OCI-LY7 (cell line): ENCODE measurements around the gene NRF1. TPM values are rescaled to one million over a fixed set of nuclear protein-coding genes. Genes with fewer than 3 reads are reported as not detected.
A peak's percentile ranks its signal among the peaks of the same experiment; 100 is the strongest.

Source experiments
- BruUV-seq: library from RNA; stranded (reverse); fragments of 400-500 nt; replicated peaks from 2 replicates; lab custom pipeline; 2021; lab: Mats Ljungman, UMichigan
- CTCF ChIA-PET: fragments of 300-600 bp; sonication (Branson Sonifier 250); formaldehyde crosslinking; loops from one replicate; lab custom pipeline; 2022; ENCODE audit warnings: antibody characterized with exemption; ENCODE audit not compliant: unreplicated experiment; lab: Charles Lee
- POLR2A ChIA-PET: fragments of 300-600 bp; sonication (Branson Sonifier 250); formaldehyde crosslinking; loops from one replicate; lab custom pipeline; 2022; ENCODE audit warnings: antibody characterized with exemption; lab: Charles Lee
- DNase-seq: peaks from one replicate; pipeline ENCODE4 v3.0.0-alpha.2; 2015; ENCODE audit warnings: low spot score
- H2AFZ ChIP-seq: fragments of 200-600 bp; sonication (generic), shearing (Covaris generic); 2 replicates; pipeline ENCODE4 v1.6.1; 2014; ENCODE audit warnings: mild to moderate bottlenecking, antibody characterized with exemption, low read length, moderate library complexity
- H3K27ac ChIP-seq: fragments of 200-600 bp; sonication (generic); 2 replicates; pipeline ENCODE4 v1.5.1; 2014; ENCODE audit warnings: mixed run types, low read depth, mild to moderate bottlenecking, moderate library complexity, low read length, inconsistent platforms; ENCODE audit not compliant: poor library complexity, severe bottlenecking
- H3K36me3 ChIP-seq: fragments of 200-600 bp; sonication (generic); 2 replicates; pipeline ENCODE4 v1.6.1; 2014; ENCODE audit warnings: mild to moderate bottlenecking, antibody characterized with exemption, low read length, moderate library complexity, mixed read lengths; ENCODE audit not compliant: insufficient read depth
- H3K4me1 ChIP-seq: fragments of 200-600 bp; sonication (generic); 2 replicates; pipeline ENCODE4 v1.5.1; 2014; ENCODE audit warnings: mild to moderate bottlenecking, low read length; ENCODE audit not compliant: insufficient read depth, poor library complexity, severe bottlenecking
- H3K4me2 ChIP-seq: fragments of 200-600 bp; sonication (generic); 2 replicates; pipeline ENCODE4 v1.6.1; 2014; ENCODE audit warnings: mild to moderate bottlenecking, low read length
- H3K4me3 ChIP-seq: fragments of 200-600 bp; sonication (generic); 2 replicates; pipeline ENCODE4 v1.5.1; 2014; ENCODE audit warnings: mild to moderate bottlenecking, low read depth, low read length; ENCODE audit not compliant: poor library complexity, severe bottlenecking
- H3K79me2 ChIP-seq: fragments of 200-600 bp; sonication (generic); 2 replicates; pipeline ENCODE4 v1.6.1; 2016; ENCODE audit warnings: low read depth, mild to moderate bottlenecking, low read length, moderate library complexity, mixed read lengths; ENCODE audit not compliant: insufficient read depth
- H3K9me2 ChIP-seq: fragments of 200-600 bp; sonication (generic); 2 replicates; pipeline ENCODE4 v1.6.1; 2016; ENCODE audit warnings: mild to moderate bottlenecking, low read length, mixed read lengths; ENCODE audit not compliant: insufficient read depth
- H3K9me3 ChIP-seq: fragments of 200-600 bp; sonication (generic); 2 replicates; pipeline ENCODE4 v1.6.1; 2014; ENCODE audit warnings: mild to moderate bottlenecking, mixed run types, low read length, mixed read lengths
- H4K20me1 ChIP-seq: fragments of 200-600 bp; sonication (generic); 2 replicates; pipeline ENCODE4 v1.6.1; 2014; ENCODE audit warnings: mild to moderate bottlenecking, antibody characterized with exemption, low read length, moderate library complexity, mixed read lengths; ENCODE audit not compliant: insufficient read depth
- CTCF ChIP-seq: fragments of 200-600 bp; sonication (generic); conservative IDR thresholded peaks from 2 replicates; pipeline ENCODE4 v1.5.1; 2014; ENCODE audit warnings: mild to moderate bottlenecking, antibody characterized with exemption, low read length, moderate library complexity, mixed read lengths
- EZH2phosphoT487 ChIP-seq: fragments of 200-600 bp; sonication (generic); IDR thresholded peaks from 2 replicates; pipeline ENCODE4 v1.6.1; 2018; ENCODE audit warnings: low read depth, borderline replicate concordance, mild to moderate bottlenecking, mixed run types, antibody characterized with exemption, low read length, moderate library complexity, mixed read lengths
- intact Hi-C: fragments of 100-400 bp; cut with micrococcal nuclease; formaldehyde crosslinking; loops from one replicate; pipeline ENCODE4 v1.10.0; 2022; ENCODE audit not compliant: unreplicated experiment
- total RNA-seq, 2 experiments: library from RNA; depleted of rRNA in 1 of 2; stranded (reverse); fragments of >200 nt in 1 of 2; shearing (Covaris generic) in 1 of 2; gene quantifications; 2 replicates each; pipeline ENCODE4 v1.2.3, GENCODE V29; 2014 to 2022

Gene NRF1
- total RNA-seq, 2 experiments from 2014 or later = 26.5 to 26.9 TPM

GRCh38 chr7:129724796-129725195 lies 113.3 kb downstream of the NRF1 start:
- ChIA-PET CTCF (no interaction called here), POLR2A (no interaction called here)
- Histone ChIP-seq H3K79me2 (no peaks in the 10 kb centered on the region), H3K27ac (no peak overlapping the region), H4K20me1 (no peaks in the 10 kb centered on the region), H3K9me3 (no peaks in the 10 kb centered on the region), H3K9me2 (no peaks in the 10 kb centered on the region), H3K36me3 (peaks cover 73% of the 10 kb centered on the region), H3K4me1 (peaks cover 5% of the 10 kb centered on the region), H3K4me3 (no peak overlapping the region), H3K4me2 (no peak overlapping the region), H2AFZ (no peak overlapping the region)
- no peak for TF ChIP-seq CTCF
- no peak for TF ChIP-seq EZH2phosphoT487
- DNase-seq = no peak
- intact Hi-C loops = no loop called here
- BruUV-seq = TSS peak; percentile 13

- H3K36me3 ChIP-seq = peaks cover 80% of the 10 kb centered on the region
- TF ChIP-seq EZH2phosphoT487 (no peak), CTCF (no peak)
- no TSS peak for BruUV-seq
These were observed 117.5 kb downstream of the NRF1 start for GRCh38 chr7:129728875-129729467.

GRCh38 chr7:129729511-129729910 lies 118.0 kb downstream of the NRF1 start:
- intact Hi-C loops = no loop called here
- POLR2A ChIA-PET = no interaction called here
- CTCF ChIA-PET = no interaction called here
- H2AFZ ChIP-seq = no peak overlapping the region
- no peak for DNase-seq
- no peaks in the 10 kb centered on the region for H3K9me3 ChIP-seq
- no peak overlapping the region for H3K27ac ChIP-seq
- H3K4me1 ChIP-seq = no peaks in the 10 kb centered on the region
- peaks cover 80% of the 10 kb centered on the region for H3K36me3 ChIP-seq
- no peaks in the 10 kb centered on the region for H4K20me1 ChIP-seq
- no peak overlapping the region for H3K4me2 ChIP-seq
- BruUV-seq = no TSS peak
- H3K9me2 ChIP-seq = no peaks in the 10 kb centered on the region
- no peaks in the 10 kb centered on the region for H3K79me2 ChIP-seq
- no peak overlapping the region for H3K4me3 ChIP-seq
- TF ChIP-seq CTCF = no peak
- TF ChIP-seq EZH2phosphoT487 = no peak

More at GRCh38 chr7:129728875-129729467, 117.5 kb downstream of the NRF1 start:
- intact Hi-C loops = no loop called here
- Histone ChIP-seq H3K79me2 (no peaks in the 10 kb centered on the region), H3K4me1 (no peaks in the 10 kb centered on the region), H4K20me1 (no peaks in the 10 kb centered on the region), H3K9me2 (no peaks in the 10 kb centered on the region), H2AFZ (no peak overlapping the region), H3K4me3 (no peak overlapping the region), H3K4me2 (no peak overlapping the region), H3K27ac (no peak overlapping the region), H3K9me3 (no peaks in the 10 kb centered on the region)
- ChIA-PET CTCF (no interaction called here), POLR2A (no interaction called here)
- no peak for DNase-seq
